GM12801 (cell line): ENCODE results near the gene NOTCH1.

Experiments used
- TF ChIP-seq, protein P1 (sequence below): IDR thresholded peaks from one replicate; pipeline ENCODE4 v1.5.1; 2011; ENCODE audit warnings: control low read depth; ENCODE audit not compliant: insufficient read length; ENCODE audit errors: extremely low read depth

NOTCH1 gene

DNA sequence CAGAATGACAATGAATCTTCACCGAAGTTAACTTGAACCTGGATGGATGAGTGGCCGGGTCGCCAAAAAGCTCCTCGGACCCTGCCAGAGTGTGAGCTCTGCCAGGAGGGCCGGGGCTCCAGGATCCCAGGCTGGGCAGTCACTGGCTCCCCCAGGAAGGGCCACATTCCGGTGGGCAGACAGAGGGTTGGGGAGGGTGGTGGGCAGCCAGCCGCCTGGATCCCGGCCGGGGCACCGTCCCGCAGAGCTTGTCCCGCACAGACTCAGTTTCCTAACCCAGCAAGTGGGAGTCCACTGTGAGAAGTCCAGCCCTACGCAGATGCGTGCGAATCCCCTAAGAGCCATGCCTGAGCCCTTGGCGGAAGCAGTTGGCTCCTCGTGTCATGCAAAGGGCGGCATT lies 10.3 kb upstream of the NOTCH1 start:
- TF ChIP-seq, protein P1, sequence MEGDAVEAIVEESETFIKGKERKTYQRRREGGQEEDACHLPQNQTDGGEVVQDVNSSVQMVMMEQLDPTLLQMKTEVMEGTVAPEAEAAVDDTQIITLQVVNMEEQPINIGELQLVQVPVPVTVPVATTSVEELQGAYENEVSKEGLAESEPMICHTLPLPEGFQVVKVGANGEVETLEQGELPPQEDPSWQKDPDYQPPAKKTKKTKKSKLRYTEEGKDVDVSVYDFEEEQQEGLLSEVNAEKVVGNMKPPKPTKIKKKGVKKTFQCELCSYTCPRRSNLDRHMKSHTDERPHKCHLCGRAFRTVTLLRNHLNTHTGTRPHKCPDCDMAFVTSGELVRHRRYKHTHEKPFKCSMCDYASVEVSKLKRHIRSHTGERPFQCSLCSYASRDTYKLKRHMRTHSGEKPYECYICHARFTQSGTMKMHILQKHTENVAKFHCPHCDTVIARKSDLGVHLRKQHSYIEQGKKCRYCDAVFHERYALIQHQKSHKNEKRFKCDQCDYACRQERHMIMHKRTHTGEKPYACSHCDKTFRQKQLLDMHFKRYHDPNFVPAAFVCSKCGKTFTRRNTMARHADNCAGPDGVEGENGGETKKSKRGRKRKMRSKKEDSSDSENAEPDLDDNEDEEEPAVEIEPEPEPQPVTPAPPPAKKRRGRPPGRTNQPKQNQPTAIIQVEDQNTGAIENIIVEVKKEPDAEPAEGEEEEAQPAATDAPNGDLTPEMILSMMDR = no peak

DNA sequence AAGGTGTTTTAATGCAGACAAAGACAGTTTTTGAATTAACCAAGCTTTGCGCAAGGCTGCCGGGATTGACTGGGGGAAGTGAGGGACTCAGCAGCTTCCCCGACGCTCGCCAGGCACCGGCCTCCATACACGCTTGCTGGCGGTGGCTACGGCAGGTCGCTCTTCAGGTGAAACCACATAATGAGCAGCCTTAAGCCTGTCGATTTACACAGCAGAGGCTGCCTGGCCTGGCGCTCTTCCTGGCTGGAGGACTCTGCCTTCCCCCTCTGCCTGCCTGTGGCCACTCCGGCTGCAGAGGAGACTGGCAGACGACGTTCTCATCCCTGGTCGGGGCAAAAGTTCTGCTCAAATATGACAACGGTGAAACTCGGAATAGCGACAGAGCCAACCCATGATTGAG lies 9.0 kb upstream of the NOTCH1 start:
- TF ChIP-seq, protein P1 = no peak

DNA sequence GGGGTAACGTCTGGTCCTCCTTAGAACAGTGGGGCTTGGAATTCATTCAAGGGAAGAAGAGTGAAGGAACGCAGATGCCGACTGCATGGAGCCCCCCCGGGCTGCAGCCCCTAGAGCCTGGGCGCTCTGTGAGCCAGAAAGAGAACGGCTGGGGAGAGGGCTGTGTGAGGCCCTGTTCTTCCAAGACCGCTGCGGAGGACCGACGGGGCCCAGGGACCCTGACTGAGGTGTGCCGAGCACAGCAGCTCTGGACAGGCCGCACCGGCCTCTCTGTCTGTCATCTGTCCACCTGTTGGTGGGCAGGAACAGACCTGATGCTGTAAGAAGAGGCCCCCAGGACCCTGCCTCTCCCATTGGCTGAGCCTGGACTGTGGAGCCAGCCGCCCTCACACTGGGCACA lies 7.7 kb upstream of the NOTCH1 start:
- TF ChIP-seq, protein P1 = no peak

DNA sequence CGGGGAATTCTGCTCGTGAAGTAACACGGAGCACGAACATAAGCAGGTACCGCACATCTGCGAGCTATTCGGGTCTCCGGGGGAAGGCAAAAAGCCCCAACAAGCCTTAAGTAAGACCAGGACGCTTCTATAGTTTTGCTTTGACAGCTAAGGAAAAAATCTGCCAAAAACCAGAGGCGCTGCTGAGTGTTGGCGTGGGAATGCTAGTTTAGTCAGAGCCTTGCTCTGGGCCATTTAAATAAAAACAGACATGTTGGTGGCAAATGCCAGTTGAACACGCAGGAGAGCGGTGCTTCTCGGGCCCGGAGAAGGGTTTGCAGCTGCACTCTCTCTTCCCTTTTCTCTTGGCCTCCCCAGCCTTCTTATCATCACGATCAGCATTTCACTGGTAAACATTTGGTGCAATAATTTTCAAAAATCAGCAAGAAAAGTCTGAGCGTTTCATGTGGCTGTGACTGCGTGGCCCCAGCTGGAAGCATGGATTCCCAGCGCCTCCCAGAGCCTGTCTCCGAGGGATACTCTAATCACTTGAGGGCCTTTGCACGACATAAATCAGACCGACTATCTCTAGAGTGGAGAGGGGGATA lies 6.4 kb upstream of the NOTCH1 start:
- TF ChIP-seq, protein P1 = no peak

DNA sequence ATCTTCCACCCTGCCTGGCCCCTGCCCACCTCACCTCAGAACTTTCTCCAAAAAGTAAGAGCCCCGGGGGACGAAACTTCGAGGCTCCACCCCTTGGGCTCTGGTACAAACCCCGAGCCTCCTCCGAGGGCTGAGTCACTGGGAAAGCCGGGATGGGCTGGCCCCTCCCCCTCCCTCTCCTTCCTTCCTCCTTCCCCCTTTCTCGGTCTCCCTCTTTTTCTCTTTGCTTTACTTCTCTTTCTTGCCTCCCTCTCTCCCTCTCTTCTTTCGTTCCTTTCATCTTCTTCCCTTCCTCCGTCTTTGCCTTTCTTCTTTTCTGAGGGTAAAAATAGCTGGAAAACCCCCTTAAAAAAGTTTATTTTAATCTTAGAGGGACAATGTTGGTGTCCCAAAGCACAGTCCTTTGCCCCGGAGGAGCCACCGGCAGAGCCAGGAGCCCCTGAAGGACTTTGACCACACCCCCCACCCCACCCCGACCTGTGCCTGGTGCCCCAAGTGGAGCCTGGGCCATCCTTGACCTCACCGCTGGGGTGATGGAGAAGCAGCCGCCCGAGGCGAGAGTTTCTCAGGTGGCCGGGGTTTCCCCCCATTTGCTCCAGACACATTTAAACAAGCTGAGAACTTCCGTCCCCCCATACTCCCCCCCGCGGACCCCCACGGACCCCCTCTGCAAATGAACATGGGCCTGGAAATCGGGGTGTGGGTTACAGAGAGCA lies 5.7 kb upstream of the NOTCH1 start:
- TF ChIP-seq, protein P1 = no peak

DNA sequence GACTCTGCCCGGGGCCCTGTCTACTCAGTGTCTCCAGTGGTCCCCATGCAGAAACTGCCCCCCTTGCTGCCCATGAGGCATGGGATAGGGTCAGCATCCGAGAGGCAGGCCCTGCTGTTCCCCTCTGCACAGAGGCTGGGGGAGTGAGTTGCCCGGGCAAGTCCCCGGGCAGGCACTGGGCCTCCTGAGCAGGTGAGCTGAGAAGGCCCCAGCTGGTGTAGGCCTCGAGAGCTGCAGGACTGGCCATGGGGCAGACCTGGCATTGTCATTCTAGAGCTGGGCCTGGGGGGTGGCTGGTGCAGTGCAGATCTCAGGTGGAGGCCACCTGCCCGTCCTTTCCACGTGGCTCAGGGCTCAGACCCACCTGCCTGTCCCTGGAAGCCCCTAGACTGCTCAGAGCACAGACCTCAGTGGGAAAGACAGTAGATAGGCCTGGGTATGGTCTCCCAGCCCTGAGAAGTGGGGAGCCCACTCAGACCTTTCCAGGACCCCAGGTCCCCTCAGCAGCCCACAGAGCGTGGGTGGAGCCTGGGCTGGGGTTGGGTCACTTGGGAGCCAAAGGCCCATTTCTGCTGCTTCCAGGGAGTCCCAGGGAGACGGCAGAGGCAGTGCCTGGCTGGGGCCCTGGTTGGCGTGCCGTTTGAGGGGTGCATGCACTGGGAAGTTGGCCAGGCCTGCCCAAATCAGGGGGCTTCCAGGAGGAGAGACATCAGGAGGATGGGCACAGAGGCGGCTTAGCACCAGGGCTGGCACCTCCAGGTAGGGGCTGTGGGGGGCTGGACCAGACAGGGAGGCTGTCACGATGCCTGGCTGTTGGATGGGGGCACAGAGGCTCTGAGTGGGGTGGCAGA lies 4.8 kb upstream of the NOTCH1 start:
- TF ChIP-seq, protein P1 = no peak
